CD4-positive, alpha-beta memory T cell (primary cell): ENCODE measurements around the gene OR2T8. TPM values are rescaled to one million over a fixed set of nuclear protein-coding genes. Genes with fewer than 3 reads are reported as not detected.

Source experiments
- CTCF ChIA-PET: fragments of 350-600 bp; sonication (Branson Sonifier 250); formaldehyde crosslinking; loops from one replicate; lab custom pipeline; 2021; ENCODE audit warnings: inconsistent platforms; ENCODE audit not compliant: partially characterized antibody; lab: Charles Lee
- POLR2A ChIA-PET: fragments of 350-600 bp; sonication (Branson Sonifier 250); formaldehyde crosslinking; loops from one replicate; lab custom pipeline; 2021; ENCODE audit not compliant: partially characterized antibody; lab: Charles Lee
- DNase-seq, 5 donors: peaks; one replicate each; pipeline versions ENCODE4 v3.0.0 to v3.0.0-alpha.2; 2020 to 2022; ENCODE audit warnings: mixed read lengths in 1 of 5
- H3K27ac ChIP-seq: one replicate; pipeline ENCODE4 v1.7.0; 2013; ENCODE audit warnings: low read depth, low read length
- H3K27me3 ChIP-seq: 2 replicates; pipeline ENCODE4 v1.7.0; 2013; ENCODE audit warnings: mild to moderate bottlenecking, low read length, moderate library complexity; ENCODE audit not compliant: insufficient read depth
- H3K36me3 ChIP-seq: 2 replicates; pipeline ENCODE4 v1.7.0; 2013; ENCODE audit warnings: mild to moderate bottlenecking, low read length, moderate library complexity; ENCODE audit not compliant: insufficient read depth
- H3K4me1 ChIP-seq: 2 replicates; pipeline ENCODE4 v1.7.0; 2013; ENCODE audit warnings: mild to moderate bottlenecking, low read length, moderate library complexity; ENCODE audit not compliant: insufficient read depth
- H3K4me3 ChIP-seq, 2 donors: one replicate each; pipeline ENCODE4 v1.7.0; 2013; ENCODE audit warnings: low read length in 2 of 2, mild to moderate bottlenecking in 1 of 2
- H3K9me3 ChIP-seq, 2 donors: one replicate each; pipeline ENCODE4 v1.7.0; 2013; ENCODE audit warnings: low read length in 2 of 2, control low read depth in 1 of 2; ENCODE audit not compliant: control insufficient read depth in 1 of 2
- H3K27ac Mint-ChIP-seq, 7 donors: one replicate each; pipeline ENCODE4 v1.8.0; 2020 to 2021; ENCODE audit warnings: mixed read lengths in 7 of 7, mild to moderate bottlenecking in 6 of 7, inconsistent platforms in 3 of 7, moderate library complexity in 3 of 7
- H3K27me3 Mint-ChIP-seq, 2 donors: one replicate each; pipeline ENCODE4 v1.8.0; 2020 to 2021; ENCODE audit warnings: mixed read lengths in 2 of 2
- H3K36me3 Mint-ChIP-seq, 2 donors: one replicate each; pipeline ENCODE4 v1.8.0; 2020 to 2021; ENCODE audit warnings: mixed read lengths in 2 of 2, inconsistent platforms in 1 of 2, mild to moderate bottlenecking in 1 of 2
- H3K4me1 Mint-ChIP-seq, 4 donors: one replicate each; pipeline ENCODE4 v1.8.0; 2020 to 2021; ENCODE audit warnings: mixed read lengths in 4 of 4, mild to moderate bottlenecking in 1 of 4
- H3K4me3 Mint-ChIP-seq, 8 donors: one replicate each; pipeline ENCODE4 v1.8.0; 2020 to 2021; ENCODE audit warnings: mixed read lengths in 8 of 8, mild to moderate bottlenecking in 7 of 8, moderate library complexity in 6 of 8, inconsistent platforms in 3 of 8
- H3K9me3 Mint-ChIP-seq, 8 donors: one replicate each; pipeline ENCODE4 v1.8.0; 2020 to 2021; ENCODE audit warnings: mixed read lengths in 8 of 8, mild to moderate bottlenecking in 5 of 8, inconsistent platforms in 3 of 8, moderate library complexity in 1 of 8
- intact Hi-C: fragments of 100-400 bp; cut with micrococcal nuclease; formaldehyde crosslinking; loops from one replicate; pipeline ENCODE4 v1.15.1; 2023
- polyA plus RNA-seq, 2 donors: library from polyadenylated mRNA; unstranded; fragments of 300-500 nt; fragmentation: Illumina TruSeq; gene quantifications; one replicate each; pipeline ENCODE4 v1.2.3, GENCODE V29; 2021
- total RNA-seq, 2 experiments: library from RNA; stranded (reverse); gene quantifications; one replicate each; pipeline ENCODE4 v1.2.3, GENCODE V29; 2021

OR2T8 gene
- total and polyA plus RNA-seq, 4 experiments from 2014 or later = not detected

GRCh38 chr1:247905910-247906503, 14.0 kb upstream of the OR2T8 start:
- Mint-ChIP-seq H3K9me3 (peaks cover 0 to 18% (median 6%) of the 10 kb centered on the region in 8 donors), H3K27ac (peak overlapping the region in 6 of 7 donors; percentile 60 to 90 (median 88)), H3K36me3 (peaks cover 0 to 7% of the 10 kb centered on the region in 2 donors), H3K4me3 (peak overlapping the region; percentile 72 to 90 (median 88)), H3K27me3 (no peaks in the 10 kb centered on the region), H3K4me1 (peaks cover 10 to 30% (median 21%) of the 10 kb centered on the region in 4 donors)
- Histone ChIP-seq H3K36me3 (no peaks in the 10 kb centered on the region), H3K9me3 (no peaks in the 10 kb centered on the region), H3K27me3 (no peaks in the 10 kb centered on the region), H3K4me3 (peak overlapping the region in 1 of 2 donors; percentile 30), H3K27ac (no peak overlapping the region), H3K4me1 (no peaks in the 10 kb centered on the region)
- POLR2A ChIA-PET = no interaction called here
- intact Hi-C loops = no loop called here
- CTCF ChIA-PET = interaction anchor here (1.5 kb wide), 1 partner anchor 31 kb away, joined by 4 read pairs; no protein-coding TSS in a partner anchor
- DNase-seq = no peak

- peak overlapping the region; percentile 59 to 90 (median 87) for H3K27ac Mint-ChIP-seq
- H3K36me3 Mint-ChIP-seq = peaks cover 0 to 7% of the 10 kb centered on the region in 2 donors
- ChIA-PET CTCF (interaction anchor here (1.5 kb wide), 1 partner anchor 31 kb away, joined by 4 read pairs; no protein-coding TSS in a partner anchor), POLR2A (no interaction called here)
- peak overlapping the region; percentile 14 to 30 for H3K4me3 ChIP-seq
- intact Hi-C loops = no loop called here
- peak overlapping the region; percentile 72 to 90 (median 88) for H3K4me3 Mint-ChIP-seq
- H3K27ac ChIP-seq = no peak overlapping the region
- H3K27me3 ChIP-seq = no peaks in the 10 kb centered on the region
- no peaks in the 10 kb centered on the region for H3K36me3 ChIP-seq
- H3K9me3 ChIP-seq = no peaks in the 10 kb centered on the region
- H3K27me3 Mint-ChIP-seq = no peaks in the 10 kb centered on the region
- H3K4me1 ChIP-seq = no peaks in the 10 kb centered on the region
- DNase-seq = peak in 4 of 5 donors; percentile 5 to 20 (median 13)
- peaks cover 10 to 30% (median 21%) of the 10 kb centered on the region in 4 donors for H3K4me1 Mint-ChIP-seq
- H3K9me3 Mint-ChIP-seq = peaks cover 0 to 18% (median 6%) of the 10 kb centered on the region in 8 donors
These were observed 13.5 kb upstream of the OR2T8 start for GRCh38 chr1:247906504-247907047.

GRCh38 chr1:247908766-247909165, 11.3 kb upstream of the OR2T8 start:
- CTCF ChIA-PET = no interaction called here
- peak overlapping the region in 2 of 8 donors; percentile 7 to 10 for H3K4me3 Mint-ChIP-seq
- intact Hi-C loops = no loop called here

GRCh38 chr1:247913786-247914185, 6.3 kb upstream of the OR2T8 start:
- ChIA-PET CTCF (no interaction called here), POLR2A (no interaction called here)
- H3K27ac ChIP-seq = no peak overlapping the region
- no peaks in the 10 kb centered on the region for H3K36me3 ChIP-seq
- H3K27me3 ChIP-seq = no peaks in the 10 kb centered on the region
- no peak overlapping the region for H3K4me3 Mint-ChIP-seq
- peaks cover 2 to 4% of the 10 kb centered on the region in 2 donors for H3K27me3 Mint-ChIP-seq
- DNase-seq = no peak
- no peak overlapping the region for H3K27ac Mint-ChIP-seq
- no peak overlapping the region for H3K4me3 ChIP-seq
- no peaks in the 10 kb centered on the region for H3K9me3 Mint-ChIP-seq
- H3K4me1 ChIP-seq = no peaks in the 10 kb centered on the region
- no peaks in the 10 kb centered on the region for H3K9me3 ChIP-seq
- no peaks in the 10 kb centered on the region for H3K36me3 Mint-ChIP-seq
- no peaks in the 10 kb centered on the region for H3K4me1 Mint-ChIP-seq
- intact Hi-C loops = no loop called here

More at GRCh38 chr1:247908766-247909165, 11.3 kb upstream of the OR2T8 start:
- Histone ChIP-seq H3K4me1 (no peaks in the 10 kb centered on the region), H3K27ac (no peak overlapping the region), H3K4me3 (no peak overlapping the region), H3K9me3 (no peaks in the 10 kb centered on the region), H3K36me3 (no peaks in the 10 kb centered on the region), H3K27me3 (no peaks in the 10 kb centered on the region)
- Mint-ChIP-seq H3K27me3 (peaks cover 0 to 2% of the 10 kb centered on the region in 2 donors), H3K36me3 (peaks cover 0 to 7% of the 10 kb centered on the region in 2 donors), H3K9me3 (peaks cover 0 to 15% (median 6%) of the 10 kb centered on the region in 8 donors), H3K27ac (no peak overlapping the region), H3K4me1 (peaks cover 10 to 30% (median 21%) of the 10 kb centered on the region in 4 donors)
- POLR2A ChIA-PET = no interaction called here
- no peak for DNase-seq

GRCh38 chr1:247914941-247915662, 5.0 kb upstream of the OR2T8 start:
- POLR2A ChIA-PET = no interaction called here
- no peaks in the 10 kb centered on the region for H3K9me3 ChIP-seq
- H3K27ac Mint-ChIP-seq = no peak overlapping the region
- H3K36me3 ChIP-seq = no peaks in the 10 kb centered on the region
- H3K36me3 Mint-ChIP-seq = no peaks in the 10 kb centered on the region
- DNase-seq = no peak
- H3K4me1 Mint-ChIP-seq = no peaks in the 10 kb centered on the region
- H3K27ac ChIP-seq = no peak overlapping the region
- H3K27me3 Mint-ChIP-seq = peaks cover 2 to 4% of the 10 kb centered on the region in 2 donors
- no peak overlapping the region for H3K4me3 Mint-ChIP-seq
- CTCF ChIA-PET = no interaction called here
- intact Hi-C loops = no loop called here
- no peak overlapping the region for H3K4me3 ChIP-seq
- no peaks in the 10 kb centered on the region for H3K4me1 ChIP-seq
- no peaks in the 10 kb centered on the region for H3K27me3 ChIP-seq
- no peaks in the 10 kb centered on the region for H3K9me3 Mint-ChIP-seq

DNA sequence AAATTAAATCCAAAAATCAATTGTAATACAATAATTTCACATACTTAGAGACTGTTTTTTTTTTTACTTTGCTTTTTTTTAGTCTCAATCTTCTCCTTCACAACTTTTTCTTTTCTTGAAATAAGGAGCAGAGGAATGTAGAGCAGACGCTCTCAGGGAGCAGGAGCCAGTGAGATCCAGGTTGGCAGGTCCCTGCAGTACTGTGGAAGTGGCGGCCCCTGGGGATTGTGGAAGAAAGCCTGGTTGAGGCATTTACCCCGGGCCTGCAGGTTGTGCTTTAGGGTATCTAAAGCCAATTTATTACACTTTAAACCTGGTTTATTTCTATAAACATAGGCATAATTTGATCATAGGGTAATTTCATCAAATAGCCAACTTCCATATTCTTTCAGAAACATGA, 3.9 kb downstream of the OR2T8 start:
- H3K27ac ChIP-seq = no peak overlapping the region
- POLR2A ChIA-PET = no interaction called here
- no peaks in the 10 kb centered on the region for H3K36me3 ChIP-seq
- intact Hi-C loops = no loop called here
- H3K27me3 ChIP-seq = no peaks in the 10 kb centered on the region
- H3K4me3 ChIP-seq = no peak overlapping the region
- peaks cover 0 to 5% of the 10 kb centered on the region in 2 donors for H3K27me3 Mint-ChIP-seq
- no peak overlapping the region for H3K4me3 Mint-ChIP-seq
- H3K36me3 Mint-ChIP-seq = no peaks in the 10 kb centered on the region
- H3K4me1 ChIP-seq = no peaks in the 10 kb centered on the region
- peaks cover 0 to 4% (median 0%) of the 10 kb centered on the region in 8 donors for H3K9me3 Mint-ChIP-seq
- CTCF ChIA-PET = no interaction called here
- no peak overlapping the region for H3K27ac Mint-ChIP-seq
- no peak for DNase-seq
- H3K9me3 ChIP-seq = no peaks in the 10 kb centered on the region
- no peaks in the 10 kb centered on the region for H3K4me1 Mint-ChIP-seq

DNA sequence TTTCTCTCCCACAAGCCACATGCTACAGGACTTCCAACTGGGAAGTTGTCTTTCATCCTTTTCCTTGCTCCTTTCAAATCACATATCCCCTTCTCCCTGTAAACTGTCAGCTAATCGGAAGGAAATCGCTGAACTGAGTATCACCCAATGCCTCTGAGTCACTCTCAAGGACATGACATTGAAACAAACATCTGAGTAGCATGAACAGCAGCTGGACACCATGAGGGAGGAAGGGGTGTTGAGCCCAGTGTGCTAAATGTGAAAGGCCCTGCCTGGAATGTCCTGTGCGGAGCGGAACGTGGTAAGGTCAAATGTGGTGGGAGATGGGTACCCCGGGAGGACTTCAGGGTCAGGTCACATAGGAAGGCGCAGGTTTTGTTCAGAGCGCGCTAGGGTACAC, 4.8 kb downstream of the OR2T8 start, which contains the start of gene OR2AJ1:
Gene OR2AJ1 (plus strand): TSS at position 22 of the 400 bp plus-strand sequence. CDS start 8,880 bp downstream, outside the sequence.
- Mint-ChIP-seq H3K9me3 (peaks cover 0 to 5% (median 0%) of the 10 kb centered on the region in 8 donors), H3K4me3 (no peak within 1 kb of the TSS), H3K36me3 (no peaks in the 10 kb centered on the region), H3K27ac (no peak within 1 kb of the TSS), H3K4me1 (no peaks in the 10 kb centered on the region), H3K27me3 (peaks cover 0 to 5% of the 10 kb centered on the region in 2 donors)
- no peaks in the 10 kb centered on the region for H3K27me3 ChIP-seq
- intact Hi-C loops = no loop called here
- ChIA-PET CTCF (no interaction called here), POLR2A (no interaction called here)
- H3K27ac ChIP-seq = no peak within 1 kb of the TSS
- no peak within 1 kb of the TSS for H3K4me3 ChIP-seq
- H3K36me3 ChIP-seq = no peaks in the 10 kb centered on the region
- no peaks in the 10 kb centered on the region for H3K4me1 ChIP-seq
- no peak for DNase-seq
- H3K9me3 ChIP-seq = no peaks in the 10 kb centered on the region
